ENCODE data around the gene GXYLT1.

The GXYLT1 gene

GRCh38 chr12:42129595-42130204 is 15.0 kb downstream of the GXYLT1 start:
- TF ChIP-seq CTCF (conservative IDR thresholded peaks at IDR 0.05) (peak; percentile 92), ZFX (IDR thresholded peaks at IDR 0.05) (no peak)
- no peak overlapping the region for H3K27ac ChIP-seq

- H3K27ac ChIP-seq: no peak overlapping the region
- TF ChIP-seq ZFX (IDR thresholded peaks at IDR 0.05) (no peak), CTCF (conservative IDR thresholded peaks at IDR 0.05) (no peak)
Measured at GRCh38 chr12:42128888-42129287, 15.8 kb downstream of the GXYLT1 start.

GRCh38 chr12:42128327-42128726 is 16.3 kb downstream of the GXYLT1 start:
- TF ChIP-seq CTCF (conservative IDR thresholded peaks at IDR 0.05): no peak
- TF ChIP-seq ZFX (IDR thresholded peaks at IDR 0.05): no peak
- H3K27ac ChIP-seq: no peak overlapping the region

GRCh38 chr12:42126963-42127362 is 17.7 kb downstream of the GXYLT1 start:
- no peak overlapping the region for H3K27ac ChIP-seq
- TF ChIP-seq CTCF (conservative IDR thresholded peaks at IDR 0.05) (no peak), ZFX (IDR thresholded peaks at IDR 0.05) (no peak)

- TF ChIP-seq CTCF (conservative IDR thresholded peaks at IDR 0.05) (no peak), ZFX (IDR thresholded peaks at IDR 0.05) (no peak)
- no peak overlapping the region for H3K27ac ChIP-seq
Measured at GRCh38 chr12:42125388-42125767, 19.3 kb downstream of the GXYLT1 start.

- no peak overlapping the region for H3K27ac ChIP-seq
- TF ChIP-seq CTCF (conservative IDR thresholded peaks at IDR 0.05) (no peak), ZFX (IDR thresholded peaks at IDR 0.05) (no peak)
Measured at GRCh38 chr12:42124764-42125387, 19.8 kb downstream of the GXYLT1 start.

GRCh38 chr12:42119085-42119633 is 25.5 kb downstream of the GXYLT1 start:
- H3K27ac ChIP-seq: no peak overlapping the region
- TF ChIP-seq ZFX (IDR thresholded peaks at IDR 0.05) (no peak), CTCF (conservative IDR thresholded peaks at IDR 0.05) (no peak)

Measured in C4-2B (cell line).